HL-60 (cell line): ENCODE results near the gene KLK1.

ENCODE experiments used
- DNase-seq, 2 experiments: peaks; one replicate each; pipeline ENCODE4 v3.0.0-alpha.2; 2010 to 2020; ENCODE audit warnings: low read depth in 1 of 2, low spot score in 1 of 2
- H3K27ac ChIP-seq: fragments of 250-450 bp; sonication (Bioruptor Pico); replicated peaks from 2 replicates; pipeline ENCODE4 v1.5.1; 2020; ENCODE audit warnings: mild to moderate bottlenecking, moderate library complexity
- H3K27me3 ChIP-seq: fragments of 250-450 bp; sonication (Bioruptor Pico); 2 replicates; pipeline ENCODE4 v1.5.1; 2021; ENCODE audit warnings: mild to moderate bottlenecking, moderate library complexity; ENCODE audit not compliant: insufficient read depth, poor library complexity, severe bottlenecking
- H3K4me3 ChIP-seq: replicated peaks from 2 replicates; pipeline ENCODE4 v1.5.1; 2011; ENCODE audit warnings: mild to moderate bottlenecking, control low read depth, low read length; ENCODE audit not compliant: insufficient read depth
- GABPA ChIP-seq: IDR thresholded peaks from 2 replicates; pipeline ENCODE4 v1.6.1; 2012; ENCODE audit warnings: low read depth
- POLR2AphosphoS5 ChIP-seq: IDR thresholded peaks from 2 replicates; pipeline ENCODE4 v1.6.1; 2012; ENCODE audit warnings: low read depth
- SPI1 ChIP-seq: IDR thresholded peaks from 2 replicates; pipeline ENCODE4 v1.6.1; 2012; ENCODE audit warnings: low read depth, mild to moderate bottlenecking, borderline replicate concordance
- TF ChIP-seq, protein P1 (sequence below): IDR thresholded peaks from one replicate; pipeline ENCODE4 v1.5.1; 2011; ENCODE audit warnings: low read length, control low read depth, inconsistent platforms; ENCODE audit not compliant: insufficient read depth
- TF ChIP-seq, protein P2 (sequence below): IDR thresholded peaks from 2 replicates; pipeline ENCODE4 v1.6.1; 2012; ENCODE audit warnings: low read depth; ENCODE audit not compliant: insufficient replicate concordance

The KLK1 gene

DNA sequence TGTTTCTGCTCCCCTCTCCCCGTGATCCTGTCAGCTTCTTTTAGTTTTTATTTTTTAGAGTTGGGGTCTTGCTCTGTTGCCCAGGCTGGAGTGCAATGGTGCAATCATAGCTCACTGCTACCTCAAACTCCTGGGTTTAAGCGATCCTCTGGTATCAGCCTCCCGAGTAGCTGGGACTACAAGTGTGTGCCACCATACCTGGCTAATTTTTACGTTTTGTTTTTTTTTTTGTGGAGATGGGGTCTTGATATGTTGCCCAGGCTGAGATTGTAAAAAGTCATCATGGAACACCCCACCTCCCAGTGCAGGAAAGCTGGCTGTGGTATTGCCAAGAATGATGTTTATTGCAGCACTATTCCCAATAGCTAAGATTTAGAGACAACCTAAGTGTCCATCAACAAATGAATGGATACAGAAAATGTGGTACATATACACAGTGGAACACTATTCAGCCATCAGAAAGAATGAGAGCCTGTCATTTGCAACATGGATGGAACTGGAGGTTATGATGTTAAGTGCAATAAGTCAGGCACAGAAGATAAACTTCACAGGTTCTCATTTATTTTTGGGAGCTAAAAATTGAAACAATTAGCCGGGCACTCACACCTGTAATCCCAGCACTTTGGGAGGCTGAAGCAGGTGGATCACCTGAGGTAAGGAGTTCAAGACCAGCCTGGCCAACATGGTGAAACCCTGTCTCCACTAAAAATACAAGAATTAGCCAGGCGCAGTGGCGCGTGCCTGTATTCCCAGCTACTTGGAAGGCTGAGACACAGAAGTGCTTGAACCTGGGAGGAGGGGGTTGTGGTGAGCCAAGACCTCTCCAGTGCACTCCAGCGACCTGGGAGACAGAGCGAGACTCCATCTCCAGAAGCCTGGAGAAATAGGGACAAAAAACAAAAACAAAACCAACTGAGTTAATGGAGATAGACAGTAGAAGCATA is 16.4 kb upstream of the KLK1 start:
- TF ChIP-seq, protein P1, sequence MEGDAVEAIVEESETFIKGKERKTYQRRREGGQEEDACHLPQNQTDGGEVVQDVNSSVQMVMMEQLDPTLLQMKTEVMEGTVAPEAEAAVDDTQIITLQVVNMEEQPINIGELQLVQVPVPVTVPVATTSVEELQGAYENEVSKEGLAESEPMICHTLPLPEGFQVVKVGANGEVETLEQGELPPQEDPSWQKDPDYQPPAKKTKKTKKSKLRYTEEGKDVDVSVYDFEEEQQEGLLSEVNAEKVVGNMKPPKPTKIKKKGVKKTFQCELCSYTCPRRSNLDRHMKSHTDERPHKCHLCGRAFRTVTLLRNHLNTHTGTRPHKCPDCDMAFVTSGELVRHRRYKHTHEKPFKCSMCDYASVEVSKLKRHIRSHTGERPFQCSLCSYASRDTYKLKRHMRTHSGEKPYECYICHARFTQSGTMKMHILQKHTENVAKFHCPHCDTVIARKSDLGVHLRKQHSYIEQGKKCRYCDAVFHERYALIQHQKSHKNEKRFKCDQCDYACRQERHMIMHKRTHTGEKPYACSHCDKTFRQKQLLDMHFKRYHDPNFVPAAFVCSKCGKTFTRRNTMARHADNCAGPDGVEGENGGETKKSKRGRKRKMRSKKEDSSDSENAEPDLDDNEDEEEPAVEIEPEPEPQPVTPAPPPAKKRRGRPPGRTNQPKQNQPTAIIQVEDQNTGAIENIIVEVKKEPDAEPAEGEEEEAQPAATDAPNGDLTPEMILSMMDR: no peak
- TF ChIP-seq POLR2AphosphoS5 (no peak), SPI1 (no peak), GABPA (no peak)
- TF ChIP-seq, protein P2, sequence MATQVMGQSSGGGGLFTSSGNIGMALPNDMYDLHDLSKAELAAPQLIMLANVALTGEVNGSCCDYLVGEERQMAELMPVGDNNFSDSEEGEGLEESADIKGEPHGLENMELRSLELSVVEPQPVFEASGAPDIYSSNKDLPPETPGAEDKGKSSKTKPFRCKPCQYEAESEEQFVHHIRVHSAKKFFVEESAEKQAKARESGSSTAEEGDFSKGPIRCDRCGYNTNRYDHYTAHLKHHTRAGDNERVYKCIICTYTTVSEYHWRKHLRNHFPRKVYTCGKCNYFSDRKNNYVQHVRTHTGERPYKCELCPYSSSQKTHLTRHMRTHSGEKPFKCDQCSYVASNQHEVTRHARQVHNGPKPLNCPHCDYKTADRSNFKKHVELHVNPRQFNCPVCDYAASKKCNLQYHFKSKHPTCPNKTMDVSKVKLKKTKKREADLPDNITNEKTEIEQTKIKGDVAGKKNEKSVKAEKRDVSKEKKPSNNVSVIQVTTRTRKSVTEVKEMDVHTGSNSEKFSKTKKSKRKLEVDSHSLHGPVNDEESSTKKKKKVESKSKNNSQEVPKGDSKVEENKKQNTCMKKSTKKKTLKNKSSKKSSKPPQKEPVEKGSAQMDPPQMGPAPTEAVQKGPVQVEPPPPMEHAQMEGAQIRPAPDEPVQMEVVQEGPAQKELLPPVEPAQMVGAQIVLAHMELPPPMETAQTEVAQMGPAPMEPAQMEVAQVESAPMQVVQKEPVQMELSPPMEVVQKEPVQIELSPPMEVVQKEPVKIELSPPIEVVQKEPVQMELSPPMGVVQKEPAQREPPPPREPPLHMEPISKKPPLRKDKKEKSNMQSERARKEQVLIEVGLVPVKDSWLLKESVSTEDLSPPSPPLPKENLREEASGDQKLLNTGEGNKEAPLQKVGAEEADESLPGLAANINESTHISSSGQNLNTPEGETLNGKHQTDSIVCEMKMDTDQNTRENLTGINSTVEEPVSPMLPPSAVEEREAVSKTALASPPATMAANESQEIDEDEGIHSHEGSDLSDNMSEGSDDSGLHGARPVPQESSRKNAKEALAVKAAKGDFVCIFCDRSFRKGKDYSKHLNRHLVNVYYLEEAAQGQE: no peak
- no peak for DNase-seq
- Histone ChIP-seq H3K27me3 (peaks cover 13% of the 10 kb centered on the region), H3K4me3 (no peak overlapping the region), H3K27ac (no peak overlapping the region)

- H3K27me3 ChIP-seq: peaks cover 19% of the 10 kb centered on the region
- no peak overlapping the region for H3K4me3 ChIP-seq
- no peak for DNase-seq
- H3K27ac ChIP-seq: no peak overlapping the region
- TF ChIP-seq, protein P1: no peak
- no peak for TF ChIP-seq POLR2AphosphoS5
- TF ChIP-seq, protein P2: no peak
- no peak for TF ChIP-seq GABPA
- no peak for TF ChIP-seq SPI1
Measured at GRCh38 chr19:50838239-50838638, 14.7 kb upstream of the KLK1 start.

- TF ChIP-seq GABPA (no peak), POLR2AphosphoS5 (no peak), SPI1 (no peak)
- TF ChIP-seq, protein P2: no peak
- TF ChIP-seq, protein P1: no peak
- Histone ChIP-seq H3K27ac (no peak overlapping the region), H3K4me3 (no peak overlapping the region), H3K27me3 (peaks cover 19% of the 10 kb centered on the region)
- no peak for DNase-seq
Measured at GRCh38 chr19:50837300-50837699, 13.7 kb upstream of the KLK1 start.
